ENCODE data around the gene MOB3B.

The MOB3B gene

GRCh38 chr9:27429917-27430316, 99.7 kb downstream of the MOB3B start:
- no peak for TF ChIP-seq CTCF (IDR thresholded peaks at IDR 0.05; ENCODE audit: low read depth, low read length)
- DNase-seq (ENCODE audit: low read depth in 2 of 2) = no peak
- H3K4me3 ChIP-seq (replicated peaks in 1 of 2; ENCODE audit: low read depth in 2 of 2, low read length in 2 of 2) = no peak overlapping the region

- no peak for TF ChIP-seq CTCF (IDR thresholded peaks at IDR 0.05; ENCODE audit: low read depth, low read length)
- DNase-seq (ENCODE audit: low read depth in 2 of 2) = no peak
- no peak overlapping the region for H3K4me3 ChIP-seq (replicated peaks in 1 of 2; ENCODE audit: low read depth in 2 of 2, low read length in 2 of 2)
Observed at GRCh38 chr9:27429436-27429835, 100.2 kb downstream of the MOB3B start.

- TF ChIP-seq CTCF (IDR thresholded peaks at IDR 0.05; ENCODE audit: low read depth, low read length) = no peak
- H3K4me3 ChIP-seq (replicated peaks in 1 of 2; ENCODE audit: low read depth in 2 of 2, low read length in 2 of 2) = no peak overlapping the region
- no peak for DNase-seq (ENCODE audit: low read depth in 2 of 2)
Observed at GRCh38 chr9:27428551-27428950, 101.1 kb downstream of the MOB3B start.

- H3K4me3 ChIP-seq (replicated peaks in 1 of 2; ENCODE audit: low read depth in 2 of 2, low read length in 2 of 2) = no peak overlapping the region
- TF ChIP-seq CTCF (IDR thresholded peaks at IDR 0.05; ENCODE audit: low read depth, low read length) = no peak
- peak in 1 of 2 donors; percentile 64 for DNase-seq (ENCODE audit: low read depth in 2 of 2)
Observed at GRCh38 chr9:27427272-27427643, 102.4 kb downstream of the MOB3B start.

- TF ChIP-seq CTCF (IDR thresholded peaks at IDR 0.05; ENCODE audit: low read depth, low read length) = no peak
- H3K4me3 ChIP-seq (replicated peaks in 1 of 2; ENCODE audit: low read depth in 2 of 2, low read length in 2 of 2) = no peak overlapping the region
- no peak for DNase-seq (ENCODE audit: low read depth in 2 of 2)
Observed at GRCh38 chr9:27426511-27427271, 102.9 kb downstream of the MOB3B start.

- H3K4me3 ChIP-seq (replicated peaks in 1 of 2; ENCODE audit: low read depth in 2 of 2, low read length in 2 of 2) = no peak overlapping the region
- TF ChIP-seq CTCF (IDR thresholded peaks at IDR 0.05; ENCODE audit: low read depth, low read length) = no peak
- DNase-seq (ENCODE audit: low read depth in 2 of 2) = no peak
Observed at GRCh38 chr9:27425827-27426510, 103.6 kb downstream of the MOB3B start.

Measured in cardiac fibroblast (primary cell).